HG03460 (cell line): Measurements from ENCODE around the gene NPEPL1.
"Not testable (repeated sequence)": the region's sequence is repeated elsewhere in the genome, so short reads cannot be mapped to it uniquely, and the experiment has no call there.

Source experiments
- ATAC-seq: cut with Tn5 transposase; IDR thresholded peaks from one replicate; pipeline ENCODE4 v1.9.1; 2021; ENCODE audit not compliant: unreplicated experiment

Gene NPEPL1

DNA sequence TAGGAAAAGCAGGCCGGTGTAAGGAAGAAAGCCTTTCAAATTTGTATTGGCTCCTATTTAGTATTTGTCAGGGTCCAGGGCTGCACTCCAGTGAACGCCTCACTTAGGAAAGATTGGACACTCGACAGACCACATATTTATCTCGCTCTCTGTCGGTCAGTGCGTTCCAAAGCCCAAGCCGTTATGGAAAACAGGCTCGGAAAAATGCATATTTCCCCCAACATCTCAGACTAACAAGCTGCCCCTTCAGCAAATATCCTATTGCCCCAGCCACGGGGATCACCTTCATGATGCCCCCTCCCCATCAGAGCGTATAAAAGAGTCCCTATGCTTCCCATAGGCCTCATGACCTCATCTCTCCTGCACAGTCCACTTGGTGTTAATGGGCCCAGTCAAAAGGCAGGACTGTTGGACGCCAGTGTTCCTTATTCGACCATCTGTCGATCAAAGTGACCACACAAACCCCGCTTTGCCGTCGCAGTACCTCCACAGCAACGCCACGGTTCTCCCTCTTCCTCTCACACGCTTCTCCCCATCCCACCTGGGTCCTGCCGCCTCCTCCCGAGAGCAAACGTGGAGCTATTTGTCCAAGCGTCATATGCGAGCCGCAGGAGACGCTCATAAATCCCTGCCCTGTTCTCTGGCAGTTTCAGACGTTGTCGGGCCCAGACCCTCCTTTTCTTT is 63.3 kb downstream of the NPEPL1 start:
- no peak for ATAC-seq

DNA sequence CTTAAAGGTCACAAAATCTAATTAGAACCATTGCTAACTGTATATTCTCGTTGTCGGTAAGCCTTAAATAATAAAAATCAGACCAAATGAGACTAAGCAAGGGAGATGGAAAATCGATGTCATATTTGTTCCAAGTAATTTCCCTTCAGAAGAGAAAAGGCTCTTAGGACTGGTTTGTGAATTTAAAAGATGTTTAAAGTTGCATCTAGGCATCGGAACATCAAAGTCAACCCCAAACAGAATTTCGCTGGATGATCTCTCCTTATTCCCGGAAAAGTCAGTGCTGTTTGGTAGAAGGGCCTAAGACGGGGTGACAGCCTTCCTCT is 63.8 kb downstream of the NPEPL1 start:
- no peak for ATAC-seq

DNA sequence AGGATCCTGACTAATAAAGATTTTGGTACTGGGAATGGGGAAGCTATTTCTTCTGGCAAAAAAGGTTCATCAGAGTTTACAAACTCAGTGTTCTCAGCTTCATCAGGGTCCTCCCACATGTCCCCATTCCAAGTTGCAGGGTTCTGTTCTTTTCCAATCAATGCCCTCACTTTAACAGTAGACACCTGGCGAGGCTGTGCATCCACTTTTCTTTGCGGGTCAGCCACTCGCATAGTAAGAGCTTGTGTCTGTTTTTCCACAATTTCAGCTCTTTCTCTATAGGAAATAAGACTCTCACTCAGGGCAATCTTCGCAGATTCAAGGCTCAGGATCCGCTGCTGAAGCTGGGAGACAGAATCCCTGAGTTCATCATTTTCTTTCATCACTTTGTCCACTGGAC is 65.0 kb downstream of the NPEPL1 start:
- not testable (repeated sequence) for ATAC-seq

DNA sequence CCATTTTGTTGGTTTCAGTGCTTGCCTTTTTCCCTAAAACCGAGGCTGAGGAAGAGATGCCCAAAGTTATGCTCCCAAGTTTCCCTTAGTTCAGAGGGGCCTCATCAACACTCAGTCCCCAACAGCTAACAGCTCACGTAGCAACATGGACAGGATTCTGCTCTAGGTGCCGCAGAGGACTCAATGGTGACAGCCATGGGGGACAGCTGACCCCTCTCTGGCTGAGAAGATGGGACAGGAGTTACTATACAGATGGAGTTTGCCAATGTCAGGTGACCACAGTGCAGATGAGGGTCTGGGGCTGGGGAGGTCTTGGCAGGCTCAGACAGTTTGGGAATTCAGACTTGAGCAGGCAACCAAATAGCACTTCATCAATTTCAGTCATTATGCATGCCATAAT is 67.3 kb downstream of the NPEPL1 start:
- no peak for ATAC-seq

DNA sequence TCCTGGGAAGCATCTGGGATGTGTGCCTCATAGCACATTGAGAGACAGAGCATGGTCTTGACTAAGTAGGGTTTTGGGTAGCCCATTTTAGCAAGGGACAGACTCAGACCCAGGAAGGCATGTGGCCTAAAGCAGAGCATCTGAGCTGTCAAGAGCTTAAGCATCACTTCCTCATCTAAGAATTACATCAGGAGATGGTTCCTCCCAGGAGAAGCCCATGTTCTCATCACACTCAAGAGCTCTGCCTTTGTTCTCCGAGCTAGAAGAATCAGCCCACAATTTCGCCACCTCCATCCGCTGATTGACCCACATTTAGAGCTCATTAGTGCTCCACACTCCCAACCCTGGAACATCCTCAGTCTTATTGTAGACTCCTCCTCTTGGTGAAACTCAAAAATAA is 68.3 kb downstream of the NPEPL1 start:
- ATAC-seq: no peak

- no peak for ATAC-seq
Observed at GRCh38 chr20:58762120-58762519, 69.5 kb downstream of the NPEPL1 start.

DNA sequence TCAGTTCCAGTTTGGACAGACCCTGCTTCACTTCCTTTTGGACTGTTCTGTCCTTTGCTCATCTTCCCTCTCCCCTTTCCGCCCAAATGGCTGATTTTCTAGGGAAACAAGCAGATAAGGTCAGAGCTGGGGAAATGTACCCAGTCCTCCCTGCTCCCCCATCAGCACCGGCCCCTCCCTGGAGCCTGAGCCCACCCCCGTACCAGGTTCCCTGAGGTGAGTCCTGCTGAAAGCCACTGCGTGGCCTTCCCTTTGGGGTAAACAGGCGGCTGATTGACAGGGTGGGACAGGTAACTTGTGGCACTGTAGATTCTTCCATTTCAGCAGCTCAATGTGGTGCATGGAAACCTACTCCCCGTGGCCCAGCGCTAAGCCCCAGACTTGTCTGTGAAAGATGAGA is 70.5 kb downstream of the NPEPL1 start:
- no peak for ATAC-seq
